HCT116 (cell line): ENCODE results near the gene NAT8.

Experiments used
- EZH2 ChIP-seq: fragments of 200-600 bp; sonication (generic); IDR thresholded peaks from 2 replicates; pipeline ENCODE4 v1.6.1; 2017; ENCODE audit warnings: antibody characterized with exemption, mixed run types
- POLR2A ChIP-seq: IDR thresholded peaks from 2 replicates; pipeline ENCODE4 v1.7.0; 2011; ENCODE audit warnings: borderline replicate concordance; ENCODE audit not compliant: insufficient read depth, insufficient read length; ENCODE audit errors: extremely low read depth
- TCF7L2 ChIP-seq: IDR thresholded peaks from 2 replicates; pipeline ENCODE4 v1.7.0; 2011; ENCODE audit warnings: borderline replicate concordance, inconsistent platforms; ENCODE audit not compliant: insufficient read depth, insufficient read length; ENCODE audit errors: extremely low read depth
- ZNF274 ChIP-seq: fragments of 200-500 bp; sonication (Bioruptor generic); IDR thresholded peaks from 2 replicates; pipeline ENCODE4 v1.6.1; 2014; ENCODE audit warnings: mild to moderate bottlenecking, low read depth, low read length, inconsistent platforms

- TF ChIP-seq ZNF274 = no peak
- no peak for TF ChIP-seq TCF7L2
- no peak for TF ChIP-seq EZH2
- TF ChIP-seq POLR2A = no peak
Observed at GRCh38 chr2:73610111-73610510, 32.1 kb downstream of the NAT8 start.
